K562 (cell line): ENCODE results near the gene CCDC183. TPM values are rescaled to one million over a fixed set of nuclear protein-coding genes. Genes with fewer than 3 reads are reported as not detected.

Source experiments
- CBFA2T2 ChIP-seq: fragments of 450-650 bp; conservative IDR thresholded peaks from 2 replicates; pipeline ENCODE4 v1.6.1; 2017; ENCODE audit warnings: mild to moderate bottlenecking
- E2F4 ChIP-seq: sonication (generic); formaldehyde crosslinking; IDR thresholded peaks from 2 replicates; pipeline ENCODE4 v1.8.0; 2022; ENCODE audit warnings: mild to moderate bottlenecking, low read depth, missing genetic modification reagents
- E4F1 ChIP-seq: fragments of 250-450 bp; sonication (Bioruptor Pico); IDR thresholded peaks from 2 replicates; pipeline ENCODE4 v1.5.0; 2021; ENCODE audit warnings: mild to moderate bottlenecking, borderline replicate concordance
- ESRRA ChIP-seq: fragments of 450-650 bp; IDR thresholded peaks from 2 replicates; pipeline ENCODE4 v1.6.1; 2014; ENCODE audit warnings: low read depth, mild to moderate bottlenecking, moderate library complexity, borderline replicate concordance
- FIP1L1 ChIP-seq: fragments of 200-400 bp; formaldehyde crosslinking; IDR thresholded peaks from 2 replicates; pipeline ENCODE4 v1.6.1; 2018; ENCODE audit warnings: mild to moderate bottlenecking, low read depth, low read length; ENCODE audit not compliant: poor library complexity, severe bottlenecking
- FOXJ2 ChIP-seq: fragments of 200-800 bp; sonication (Bioruptor generic); IDR thresholded peaks from 2 replicates; pipeline ENCODE4 v1.6.1; 2016; ENCODE audit warnings: missing genetic modification characterization, missing compliant biosample characterization
- FOXK2 ChIP-seq, 2 experiments: fragments of 450-650 bp; IDR thresholded peaks in 1 of 2; conservative IDR thresholded peaks in 1 of 2; 2 replicates each; pipeline ENCODE4 v1.6.1; 2016; ENCODE audit warnings: low read depth in 2 of 2, mild to moderate bottlenecking in 1 of 2
- HMG20A ChIP-seq: fragments of 450-650 bp; formaldehyde crosslinking; conservative IDR thresholded peaks from 2 replicates; pipeline ENCODE4 v1.4.0; 2020; ENCODE audit warnings: mild to moderate bottlenecking, mixed read lengths
- KHSRP ChIP-seq: fragments of 450-650 bp; IDR thresholded peaks from 2 replicates; pipeline ENCODE4 v1.6.1; 2017
- MBD2 ChIP-seq: sonication (generic); IDR thresholded peaks from 2 replicates; pipeline ENCODE4 v1.6.1; 2016; ENCODE audit warnings: low read depth, borderline replicate concordance
- MEF2A ChIP-seq: IDR thresholded peaks from 2 replicates; pipeline ENCODE4 v1.6.1; 2011; ENCODE audit warnings: low read depth, mild to moderate bottlenecking, low read length, moderate library complexity; ENCODE audit not compliant: control insufficient read depth
- NRF1 ChIP-seq, 2 experiments: fragments of 450-650 bp; IDR thresholded peaks in 1 of 2; conservative IDR thresholded peaks in 1 of 2; 2 replicates each; pipeline ENCODE4 v1.6.1; 2014; ENCODE audit warnings: mild to moderate bottlenecking in 2 of 2
- POLR2A ChIP-seq: fragments of 450-650 bp; conservative IDR thresholded peaks from 2 replicates; pipeline ENCODE4 v1.6.1; 2016
- RCOR1 ChIP-seq, 2 experiments: IDR thresholded peaks; 2 replicates each; pipeline ENCODE4 v1.6.1; 2012; ENCODE audit warnings: low read depth in 2 of 2, low read length in 2 of 2, borderline replicate concordance in 1 of 2, improper control_type of control experiment in 1 of 2
- SMAD3 ChIP-seq: fragments of 450-650 bp; formaldehyde crosslinking; conservative IDR thresholded peaks from 2 replicates; pipeline ENCODE4 v1.4.0; 2020; ENCODE audit warnings: mild to moderate bottlenecking
- ZBTB12 ChIP-seq: fragments of 250-450 bp; sonication (Bioruptor Pico); IDR thresholded peaks from 2 replicates; pipeline ENCODE4 v1.4.0; 2020
- ZNF175 ChIP-seq: fragments of 200-800 bp; sonication (Bioruptor generic); IDR thresholded peaks from 2 replicates; pipeline ENCODE4 v1.6.1; 2016; ENCODE audit warnings: low read depth, mild to moderate bottlenecking, missing genetic modification characterization, missing compliant biosample characterization
- ZNF764 ChIP-seq: fragments of 250-450 bp; sonication (Bioruptor Pico); IDR thresholded peaks from 2 replicates; pipeline ENCODE4 v1.4.0; 2020; ENCODE audit warnings: low read depth, mild to moderate bottlenecking, moderate library complexity
- polyA plus RNA-seq, 8 experiments: library from polyadenylated mRNA; depleted of rRNA in 4 of 8; stranded (reverse) in 5 of 8; unstranded in 3 of 8; fragments of >200 nt; fragmentation: Nextera tagmentation in 2 of 8; fragmentation: Illumina TruSeq in 1 of 8; extraction: Ambion mirVana in 2 of 8; extraction: Trizol in 1 of 8; gene quantifications; 2 replicates each; pipeline versions ENCODE4 v1.2.1 to v1.2.3, GENCODE V29; 2011 to 2014; ENCODE audit warnings: inconsistent platforms in 1 of 8, missing spikeins in 1 of 8
- total RNA-seq, 7 experiments: library from RNA; depleted of rRNA in 6 of 7; stranded (reverse); fragments of >200 nt in 6 of 7; fragmentation: Illumina TruSeq in 2 of 7; extraction: Trizol in 2 of 7; gene quantifications; 2 replicates each; pipeline versions ENCODE4 v1.2.1 to v1.2.3, GENCODE V29; 2011 to 2021; ENCODE audit warnings: low replicate concordance in 1 of 7
- TF ChIP-seq, protein P1 (sequence below): fragments of 450-650 bp; formaldehyde crosslinking; IDR thresholded peaks from 2 replicates; pipeline ENCODE4 v1.4.0; 2020; ENCODE audit warnings: mild to moderate bottlenecking
- TF ChIP-seq, protein P2 (sequence below): sonication (generic); formaldehyde crosslinking; IDR thresholded peaks from 2 replicates; pipeline ENCODE4 v1.8.0; 2022; ENCODE audit warnings: missing genetic modification reagents, mild to moderate bottlenecking, moderate library complexity, borderline replicate concordance

The CCDC183 gene
- total and polyA plus RNA-seq, 9 of the 15 experiments (the other 6 are each of a cell fraction or from before 2014, with no cell fraction given) = 0.21 to 0.60 (median 0.29) TPM; not detected in 4

DNA sequence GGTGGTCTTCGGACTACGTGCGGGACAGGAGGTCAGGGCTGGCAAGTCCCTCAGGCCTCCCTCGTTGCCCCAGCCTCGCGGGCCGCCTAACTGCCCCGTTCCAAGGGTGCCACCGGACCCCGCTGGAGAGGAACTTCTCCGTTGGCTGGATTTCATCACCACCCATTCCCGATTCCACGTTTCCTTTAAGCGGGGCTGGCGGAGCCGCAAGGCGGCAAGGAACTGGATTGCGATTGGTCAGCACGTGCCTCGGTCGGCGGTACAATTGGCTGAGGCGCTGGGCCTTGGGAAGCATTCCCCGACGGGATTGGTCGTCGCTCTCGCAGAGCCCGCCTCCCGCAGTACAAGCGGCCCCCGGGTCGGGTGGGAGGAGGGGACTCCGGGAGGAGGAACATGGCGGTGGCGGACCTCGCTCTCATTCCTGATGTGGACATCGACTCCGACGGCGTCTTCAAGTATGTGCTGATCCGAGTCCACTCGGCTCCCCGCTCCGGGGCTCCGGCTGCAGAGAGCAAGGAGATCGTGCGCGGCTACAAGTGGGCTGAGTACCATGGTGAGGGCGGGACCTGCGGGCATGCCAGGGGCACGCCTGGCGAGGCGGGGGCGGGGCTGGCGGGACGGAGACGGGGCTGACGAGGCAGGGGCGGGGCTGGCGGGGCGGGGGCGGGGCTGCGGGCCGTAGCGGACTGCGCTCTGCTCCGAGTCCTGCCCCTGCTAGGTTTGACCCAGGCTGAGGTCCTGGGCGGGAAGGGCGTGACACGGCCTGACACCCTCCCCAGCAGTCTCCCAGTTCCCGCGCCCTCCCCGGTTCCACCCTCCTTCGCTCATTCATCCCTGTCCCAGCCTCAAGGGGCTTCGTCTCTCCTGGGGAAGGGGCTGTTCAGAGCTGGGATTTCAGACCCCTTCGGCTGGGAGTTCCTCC, 53.2 kb downstream of the CCDC183 start, which contains the start of gene PHPT1 (continued):
- no peak for TF ChIP-seq ZNF175 (CRISPR knock-in tag)
- TF ChIP-seq HMG20A = no peak
- TF ChIP-seq SMAD3 (CRISPR knock-in tag) = no peak
- TF ChIP-seq ZBTB12 (CRISPR knock-in tag) = peak; percentile 32; the same call in 1 of the 2 replicates
- peak; percentile 65; the same call in 1 of the 2 replicates for TF ChIP-seq ESRRA
- peak; percentile 95 for TF ChIP-seq POLR2A
- no peak for TF ChIP-seq FOXJ2
- no peak for TF ChIP-seq RCOR1 (IDR thresholded peaks at IDR 0.05; ENCODE audit: borderline replicate concordance in 1 of 2, low read depth in 2 of 2, low read length in 2 of 2)
- TF ChIP-seq NRF1 (conservative IDR thresholded peaks at IDR 0.05 in 1 of 2, IDR thresholded peaks at IDR 0.05 in 1 of 2) = peak in 1 of 2 experiments; percentile 58; a peak in 2 of 4 replicates
- TF ChIP-seq MBD2 = peak; percentile 100
- no peak for TF ChIP-seq FIP1L1
- TF ChIP-seq E2F4 (CRISPR knock-in tag) = 0 out of 2 replicates have a peak, but pooled peaks have one; percentile 32
- no peak for TF ChIP-seq MEF2A
- TF ChIP-seq, protein P1, sequence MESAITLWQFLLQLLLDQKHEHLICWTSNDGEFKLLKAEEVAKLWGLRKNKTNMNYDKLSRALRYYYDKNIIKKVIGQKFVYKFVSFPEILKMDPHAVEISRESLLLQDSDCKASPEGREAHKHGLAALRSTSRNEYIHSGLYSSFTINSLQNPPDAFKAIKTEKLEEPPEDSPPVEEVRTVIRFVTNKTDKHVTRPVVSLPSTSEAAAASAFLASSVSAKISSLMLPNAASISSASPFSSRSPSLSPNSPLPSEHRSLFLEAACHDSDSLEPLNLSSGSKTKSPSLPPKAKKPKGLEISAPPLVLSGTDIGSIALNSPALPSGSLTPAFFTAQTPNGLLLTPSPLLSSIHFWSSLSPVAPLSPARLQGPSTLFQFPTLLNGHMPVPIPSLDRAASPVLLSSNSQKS (CRISPR knock-in tag) = no peak
- TF ChIP-seq CBFA2T2 = no peak
- no peak for TF ChIP-seq E4F1 (CRISPR knock-in tag)
- peak; percentile 47 to 68; a peak in 2 of 4 replicates for TF ChIP-seq FOXK2 (conservative IDR thresholded peaks at IDR 0.05 in 1 of 2, IDR thresholded peaks at IDR 0.05 in 1 of 2; ENCODE audit: low read depth in 2 of 2)
- TF ChIP-seq, protein P2, sequence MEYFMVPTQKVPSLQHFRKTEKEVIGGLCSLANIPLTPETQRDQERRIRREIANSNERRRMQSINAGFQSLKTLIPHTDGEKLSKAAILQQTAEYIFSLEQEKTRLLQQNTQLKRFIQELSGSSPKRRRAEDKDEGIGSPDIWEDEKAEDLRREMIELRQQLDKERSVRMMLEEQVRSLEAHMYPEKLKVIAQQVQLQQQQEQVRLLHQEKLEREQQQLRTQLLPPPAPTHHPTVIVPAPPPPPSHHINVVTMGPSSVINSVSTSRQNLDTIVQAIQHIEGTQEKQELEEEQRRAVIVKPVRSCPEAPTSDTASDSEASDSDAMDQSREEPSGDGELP (CRISPR knock-in tag) = peak; percentile 56
- TF ChIP-seq KHSRP = no peak
- TF ChIP-seq ZNF764 = no peak
